ENCODE data around the gene SLCO4A1.
"Not testable (repeated sequence)": the region's sequence is repeated elsewhere in the genome, so short reads cannot be mapped to it uniquely, and the experiment has no call there.

Gene SLCO4A1

GRCh38 chr20:62666736-62667529 lies 24.6 kb downstream of the SLCO4A1 start:
- DNase-seq = no peak

DNA sequence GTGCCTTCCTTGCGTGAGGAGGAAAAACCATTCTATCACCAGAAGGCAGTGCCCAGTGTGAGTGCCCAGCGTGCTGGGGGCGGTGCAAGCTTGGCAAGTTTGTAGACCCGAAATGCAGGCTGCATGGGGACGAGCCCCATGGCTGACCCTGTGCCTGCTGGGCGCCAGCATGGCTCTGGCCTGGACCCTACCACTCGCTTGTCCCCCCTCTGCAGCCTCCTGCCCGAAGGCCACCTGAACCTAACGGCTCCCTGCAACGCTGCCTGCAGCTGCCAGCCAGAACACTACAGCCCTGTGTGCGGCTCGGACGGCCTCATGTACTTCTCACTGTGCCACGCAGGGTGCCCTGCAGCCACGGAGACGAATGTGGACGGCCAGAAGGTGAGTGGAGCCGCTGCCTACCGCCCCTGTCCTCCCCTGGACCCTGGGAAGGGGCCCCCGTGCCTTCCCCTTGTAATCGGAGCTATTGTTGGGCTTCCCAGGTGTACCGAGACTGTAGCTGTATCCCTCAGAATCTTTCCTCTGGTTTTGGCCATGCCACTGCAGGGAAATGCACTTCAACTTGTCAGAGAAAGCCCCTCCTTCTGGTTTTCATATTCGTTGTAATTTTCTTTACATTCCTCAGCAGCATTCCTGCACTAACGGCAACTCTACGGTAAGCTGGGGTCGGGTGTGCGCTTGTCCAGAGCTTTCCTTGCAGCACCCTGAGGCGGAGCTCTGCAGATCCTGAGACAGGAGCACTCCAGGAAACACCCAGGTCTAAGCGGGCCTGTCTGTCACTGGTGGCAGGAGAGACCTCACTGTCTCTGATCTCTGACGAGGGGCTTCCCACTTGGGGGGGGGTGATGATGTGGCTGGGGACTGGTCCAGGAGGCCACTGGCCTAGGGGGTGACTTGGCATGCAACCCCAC lies 25.5 kb downstream of the SLCO4A1 start:
- no peak for DNase-seq

- peak; percentile 31 for DNase-seq
Measured at GRCh38 chr20:62668441-62669027, 26.2 kb downstream of the SLCO4A1 start.

GRCh38 chr20:62669249-62669648 lies 26.9 kb downstream of the SLCO4A1 start:
- no peak for DNase-seq

GRCh38 chr20:62670156-62670555 lies 27.9 kb downstream of the SLCO4A1 start:
- no peak for DNase-seq

DNA sequence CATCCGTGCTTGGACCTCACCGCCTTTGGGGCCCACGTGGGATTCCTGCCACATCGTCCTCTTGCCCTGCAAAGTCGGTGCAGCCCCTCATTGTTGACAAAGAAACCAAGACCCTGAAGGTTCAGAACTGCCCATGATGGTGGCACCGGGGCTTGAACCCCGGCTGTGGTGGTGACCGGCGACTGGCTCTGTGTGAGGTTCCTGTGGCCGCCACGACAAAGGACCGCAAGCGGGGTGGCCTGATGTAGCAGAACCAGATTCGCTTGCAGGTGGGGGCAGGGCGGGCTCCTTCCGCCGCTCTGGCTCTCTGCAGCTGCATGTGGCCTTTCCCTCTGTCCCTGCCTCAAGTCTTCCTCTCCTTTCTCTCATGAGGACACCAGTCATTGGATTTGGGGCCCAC lies 28.7 kb downstream of the SLCO4A1 start:
- DNase-seq = no peak

GRCh38 chr20:62671765-62672164 lies 29.5 kb downstream of the SLCO4A1 start:
- no peak for DNase-seq

- no peak for DNase-seq
Measured at GRCh38 chr20:62674370-62674769, 32.1 kb downstream of the SLCO4A1 start.

DNA sequence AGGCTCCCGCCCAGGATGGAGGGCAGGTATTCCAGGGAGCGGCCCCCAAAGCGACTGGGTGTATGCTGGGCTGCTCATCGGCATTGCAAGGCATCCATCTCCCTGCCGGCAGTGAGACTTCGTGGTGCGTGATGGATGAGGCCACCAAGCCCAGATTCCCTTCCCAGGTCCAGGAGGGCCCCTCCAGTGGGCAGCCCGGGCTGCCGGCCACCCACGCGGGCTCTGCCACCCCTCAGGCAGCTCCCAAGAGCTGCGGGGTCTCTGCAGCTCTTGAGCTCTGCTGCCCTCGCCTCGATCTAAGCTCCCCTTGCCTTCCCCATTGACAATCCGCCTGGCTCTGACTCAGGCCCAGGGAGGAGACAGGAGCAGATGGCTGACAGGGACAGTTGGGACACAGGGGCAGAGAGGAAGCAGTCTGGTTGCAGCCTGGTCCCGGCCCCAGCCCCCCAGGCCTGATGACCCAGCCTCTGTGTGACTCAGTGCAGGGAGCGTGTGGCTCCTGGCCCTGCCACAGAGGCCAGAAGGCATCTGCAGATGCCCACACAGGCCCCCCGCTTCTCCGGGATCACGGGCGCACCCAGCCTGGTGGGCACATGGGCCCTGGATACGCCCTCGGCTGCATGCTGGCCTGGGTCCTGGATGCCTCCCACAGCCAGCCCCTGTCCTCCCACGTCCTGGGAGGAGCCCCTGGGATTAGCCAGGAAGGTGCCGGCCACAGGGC lies 33.0 kb downstream of the SLCO4A1 start:
- no peak for DNase-seq

DNA sequence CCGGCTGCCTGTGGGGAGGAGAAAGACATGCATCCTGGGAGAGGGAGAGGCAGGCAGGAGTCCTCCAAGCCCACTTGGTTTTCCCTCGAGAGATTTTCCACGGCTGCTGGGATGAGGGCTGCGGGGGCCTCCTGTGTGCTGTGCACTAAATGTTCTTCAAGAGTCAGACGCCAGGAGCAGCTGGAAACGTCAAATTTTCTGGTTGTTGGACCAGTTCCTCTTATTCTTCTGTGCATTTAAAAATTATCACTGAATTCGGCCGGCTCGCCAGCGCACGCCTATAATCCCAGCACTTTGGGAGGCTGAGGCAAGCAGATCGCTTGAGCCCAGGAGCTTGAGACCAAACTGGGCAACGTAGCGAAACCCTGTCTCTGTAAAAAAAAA lies 33.6 kb downstream of the SLCO4A1 start:
- no peak for DNase-seq

DNA sequence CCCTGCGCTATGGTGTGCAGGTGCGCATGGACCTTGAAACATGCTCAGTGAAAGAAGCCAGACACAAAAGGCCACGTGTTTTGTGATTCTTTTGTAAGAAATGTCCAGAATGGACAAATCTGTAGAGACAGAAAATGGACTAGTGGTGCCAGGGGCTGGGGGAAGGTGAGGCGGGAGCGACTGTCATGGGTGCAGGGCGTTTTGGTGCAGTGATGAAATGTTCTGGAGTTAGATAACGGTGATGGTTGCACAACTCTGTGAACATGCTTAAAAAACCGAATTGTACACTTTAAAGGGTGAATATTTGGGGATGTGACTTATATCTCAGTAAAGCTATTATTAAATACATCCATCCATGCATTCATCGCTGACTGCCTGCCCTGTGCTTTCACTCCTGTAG lies 34.7 kb downstream of the SLCO4A1 start:
- DNase-seq = no peak

GRCh38 chr20:62677678-62678077 lies 35.4 kb downstream of the SLCO4A1 start:
- no peak for DNase-seq

- DNase-seq = no peak
Measured at GRCh38 chr20:62678553-62678952, 36.2 kb downstream of the SLCO4A1 start.

GRCh38 chr20:62679978-62680589 lies 37.8 kb downstream of the SLCO4A1 start:
- DNase-seq = no peak

DNA sequence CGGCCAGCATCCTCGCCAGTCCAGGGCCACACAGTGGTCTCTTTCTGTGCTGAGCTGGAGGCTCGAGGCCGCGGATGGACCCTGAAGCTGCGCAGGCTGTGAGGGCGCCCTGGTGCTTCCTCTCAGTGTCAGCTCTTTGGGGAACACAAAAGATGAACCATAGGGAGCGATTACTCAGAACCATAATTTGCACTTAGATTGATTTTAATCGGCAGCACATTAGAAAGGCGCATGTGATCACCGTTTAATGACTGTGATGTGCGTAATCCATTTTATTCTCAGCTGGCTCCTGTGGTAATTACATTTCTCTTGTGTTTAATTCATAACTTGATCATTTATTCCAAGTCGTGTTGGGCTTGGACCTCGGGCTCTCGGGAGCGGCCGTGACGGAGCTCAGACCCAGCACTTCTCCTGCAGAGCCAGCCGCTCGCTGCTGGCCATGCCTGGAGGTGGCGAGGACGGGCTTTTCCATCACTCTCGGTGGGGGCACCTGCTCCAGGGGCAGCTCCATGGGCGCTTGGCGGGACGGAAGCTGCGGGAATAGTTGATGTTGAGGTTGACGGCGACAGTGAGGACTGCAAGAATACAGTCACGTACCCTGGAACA lies 40.7 kb downstream of the SLCO4A1 start:
- DNase-seq = no peak

- DNase-seq = not testable (repeated sequence)
Measured at GRCh38 chr20:62683660-62684322, 41.5 kb downstream of the SLCO4A1 start.

- DNase-seq = no peak
Measured at GRCh38 chr20:62684981-62685380, 42.7 kb downstream of the SLCO4A1 start.

DNA sequence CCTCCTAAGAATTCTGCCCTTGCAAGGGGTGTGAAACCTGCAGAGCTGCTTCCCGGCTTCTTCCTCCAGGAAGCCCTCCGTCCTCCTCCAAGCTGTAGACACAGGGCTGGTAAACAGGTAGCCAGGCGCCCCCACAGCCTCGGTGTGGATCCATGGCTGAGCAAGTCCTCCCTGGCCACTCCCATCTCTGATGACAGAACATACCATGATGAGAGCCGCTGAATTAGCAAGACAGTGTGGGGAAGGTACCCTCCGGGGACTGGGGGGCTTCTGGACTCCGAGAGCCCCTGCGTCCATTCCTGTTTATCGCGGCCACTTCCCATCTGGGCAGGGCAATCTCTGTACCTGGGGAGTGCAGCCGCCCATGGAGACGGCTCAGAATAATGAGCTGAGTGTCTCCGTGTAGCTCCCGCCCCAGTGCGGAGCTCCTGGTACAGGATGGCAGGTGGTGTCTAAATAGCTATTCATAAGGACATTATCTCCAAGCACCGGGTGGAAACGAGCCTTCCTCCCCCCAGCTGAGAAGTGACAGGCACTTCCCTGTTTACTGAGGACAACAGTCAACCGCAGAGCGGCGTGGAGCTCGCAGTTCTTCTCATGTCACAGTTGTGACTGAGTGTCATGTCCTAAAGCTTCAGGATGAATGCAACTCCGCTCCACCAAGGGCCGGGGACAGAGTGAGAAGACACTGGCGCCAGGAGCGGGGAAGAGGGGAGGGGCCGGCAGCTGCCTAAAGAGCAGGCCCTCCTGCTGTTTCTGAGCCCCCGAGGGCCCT lies 43.7 kb downstream of the SLCO4A1 start:
- DNase-seq = peak; percentile 23

GRCh38 chr20:62686869-62687830 lies 44.8 kb downstream of the SLCO4A1 start:
- DNase-seq = no peak
